ENCODE data around the gene SYT17. TPM values are rescaled to one million over a fixed set of nuclear protein-coding genes. Genes with fewer than 3 reads are reported as not detected.

SYT17 gene
- total RNA-seq, 1 experiment from 2014 or later, result 10.3 TPM

- Histone ChIP-seq H3K4me3 (replicated peaks in 1 of 2; ENCODE audit: low read depth in 1 of 2, low read length in 2 of 2) (no peak overlapping the region), H3K9me3 (ENCODE audit: control insufficient read depth in 1 of 2, insufficient read depth in 1 of 2, low read depth in 1 of 2, low read length in 2 of 2) (no peaks in the 10 kb centered on the region), H3K79me2 (ENCODE audit: insufficient read depth, low read length) (no peaks in the 10 kb centered on the region), H3K27ac (ENCODE audit: low read depth, low read length) (no peak overlapping the region), H3K4me1 (ENCODE audit: control insufficient read depth in 1 of 2, insufficient read depth in 2 of 2, low read length in 2 of 2) (peaks cover 4 to 11% of the 10 kb centered on the region in 2 experiments; a peak in 3 of 4 replicates), H3K4me2 (ENCODE audit: low read length) (no peak overlapping the region), H3K27me3 (ENCODE audit: insufficient read depth, low read length) (no peaks in the 10 kb centered on the region), H3K9ac (ENCODE audit: low read length) (no peak overlapping the region), H3K9me2 (ENCODE audit: insufficient read depth) (no peaks in the 10 kb centered on the region), H3K36me3 (ENCODE audit: control insufficient read depth in 1 of 2, insufficient read depth in 2 of 2, low read length in 2 of 2) (no peaks in the 10 kb centered on the region), H2AFZ (ENCODE audit: low read depth, low read length, poor library complexity, severe bottlenecking) (no peak overlapping the region), H4K20me1 (ENCODE audit: insufficient read depth) (no peaks in the 10 kb centered on the region)
- ATAC-seq (no peak), DNase-seq (ENCODE audit: low read depth, low spot score) (no peak)
- ChIA-PET POLR2A (no interaction called here), RAD21 (ENCODE audit: low non-redundant PET in 1 of 2, low total read pairs in 2 of 2, uncharacterized antibody in 2 of 2, unreplicated experiment in 2 of 2) (no interaction called here), CTCF (no interaction called here)
- intact Hi-C loops (cut with micrococcal nuclease), result no loop called here
- BruUV-seq (replicated peaks), result no TSS peak
- no peak for TF ChIP-seq JUND (IDR thresholded peaks at IDR 0.05)
- no peak for TF ChIP-seq CEBPB (IDR thresholded peaks at IDR 0.05; ENCODE audit: low read depth)
- TF ChIP-seq ZFX (IDR thresholded peaks at IDR 0.05), result no peak
- no peak for TF ChIP-seq YY1 (IDR thresholded peaks at IDR 0.05; ENCODE audit: extremely low read depth, insufficient replicate concordance, low read depth, low read length)
- no peak for TF ChIP-seq EGR1 (IDR thresholded peaks at IDR 0.05; ENCODE audit: low read depth)
- TF ChIP-seq SIN3A (IDR thresholded peaks at IDR 0.05; ENCODE audit: low read depth), result no peak
- no peak for TF ChIP-seq FOSL1 (IDR thresholded peaks at IDR 0.05; ENCODE audit: low read depth)
- no peak for TF ChIP-seq REST (IDR thresholded peaks at IDR 0.05; ENCODE audit: low read depth)
- TF ChIP-seq CTCF (IDR thresholded peaks at IDR 0.05 in 2 of 3, conservative IDR thresholded peaks at IDR 0.05 in 1 of 3; ENCODE audit: borderline replicate concordance in 1 of 3, insufficient read depth in 1 of 3, low read depth in 2 of 3, low read length in 2 of 3), result no peak
- TF ChIP-seq ZNF274 (IDR thresholded peaks at IDR 0.05; ENCODE audit: low read depth, low read length), result no peak
Measured at GRCh38 chr16:19173059-19173458, 5.0 kb downstream of the SYT17 start.
